GM19025 (cell line): Measurements from ENCODE around the gene NPBWR2.
"Not testable (repeated sequence)": the region's sequence is repeated elsewhere in the genome, so short reads cannot be mapped to it uniquely, and the experiment has no call there.

Experiments used
- ATAC-seq: cut with Tn5 transposase; IDR thresholded peaks from one replicate; pipeline ENCODE4 v1.9.1; 2021; ENCODE audit warnings: mild to moderate bottlenecking, low read depth, moderate library complexity; ENCODE audit not compliant: unreplicated experiment

NPBWR2 gene

GRCh38 chr20:64119681-64120341 is 12.4 kb upstream of the NPBWR2 start:
- no peak for ATAC-seq

- no peak for ATAC-seq
Observed at GRCh38 chr20:64119301-64119680, 11.9 kb upstream of the NPBWR2 start.

GRCh38 chr20:64117432-64117777 is 10.0 kb upstream of the NPBWR2 start:
- not testable (repeated sequence) for ATAC-seq

GRCh38 chr20:64116541-64117431 is 9.4 kb upstream of the NPBWR2 start:
- ATAC-seq, result no peak

GRCh38 chr20:64116016-64116415 is 8.7 kb upstream of the NPBWR2 start:
- no peak for ATAC-seq

- no peak for ATAC-seq
Observed at GRCh38 chr20:64115171-64115911, 8.0 kb upstream of the NPBWR2 start.

GRCh38 chr20:64114356-64114971 is 7.1 kb upstream of the NPBWR2 start:
- ATAC-seq, result no peak

- no peak for ATAC-seq
Observed at GRCh38 chr20:64113796-64114355, 6.5 kb upstream of the NPBWR2 start.

GRCh38 chr20:64113444-64113775 is 6.0 kb upstream of the NPBWR2 start:
- ATAC-seq, result no peak

GRCh38 chr20:64112691-64113443 is 5.5 kb upstream of the NPBWR2 start:
- ATAC-seq, result no peak

GRCh38 chr20:64111841-64112641 is 4.7 kb upstream of the NPBWR2 start:
- ATAC-seq, result no peak

- no peak for ATAC-seq
Observed at GRCh38 chr20:64110411-64111068, 3.2 kb upstream of the NPBWR2 start.

- no peak for ATAC-seq
Observed at GRCh38 chr20:64109831-64110391, 2.5 kb upstream of the NPBWR2 start.

GRCh38 chr20:64108731-64109681 is 1.6 kb upstream of the NPBWR2 start:
- no peak for ATAC-seq

- ATAC-seq, result no peak
Observed at GRCh38 chr20:64107736-64108457, 532 bp upstream of the NPBWR2 start.

- no peak for ATAC-seq
Observed at GRCh38 chr20:64106435-64106961, 867 bp downstream of the NPBWR2 start.
